SU-DHL-6 (cell line): ENCODE measurements around the gene NCEH1.

Experiments
- H2AFZ ChIP-seq: fragments of 200-600 bp; sonication (generic); 2 replicates; pipeline ENCODE4 v1.6.1; 2014; ENCODE audit warnings: low read depth, mild to moderate bottlenecking, moderate library complexity, mixed read lengths, antibody characterized with exemption, low read length; ENCODE audit not compliant: severe bottlenecking
- H3F3A ChIP-seq: fragments of 200-600 bp; shearing (Covaris generic); 2 replicates; pipeline ENCODE4 v1.6.0; 2016; ENCODE audit warnings: antibody characterized with exemption, mild to moderate bottlenecking; ENCODE audit not compliant: insufficient read depth
- H3K27ac ChIP-seq: fragments of 200-600 bp; sonication (generic); 2 replicates; pipeline ENCODE4 v1.5.1; 2016; ENCODE audit warnings: low read depth, mild to moderate bottlenecking, low read length, moderate library complexity, mixed read lengths
- H3K27me3 ChIP-seq: fragments of 200-600 bp; sonication (generic), shearing (Covaris generic); 2 replicates; pipeline ENCODE4 v1.6.0; 2014; ENCODE audit warnings: mild to moderate bottlenecking, low read length
- H3K36me3 ChIP-seq: fragments of 200-600 bp; sonication (generic); 2 replicates; pipeline ENCODE4 v1.6.1; 2014; ENCODE audit warnings: mild to moderate bottlenecking, low read length, mixed read lengths
- H3K4me2 ChIP-seq: fragments of 300-600, 200-600 bp; shearing (Covaris generic), sonication (generic); 2 replicates; pipeline ENCODE4 v1.6.0; 2014; ENCODE audit warnings: low read length, low read depth, mild to moderate bottlenecking; ENCODE audit not compliant: poor library complexity, severe bottlenecking
- H3K4me3 ChIP-seq: fragments of 200-600 bp; sonication (generic); 2 replicates; pipeline ENCODE4 v1.5.1; 2014; ENCODE audit warnings: antibody characterized with exemption, low read length, mild to moderate bottlenecking, mixed read lengths; ENCODE audit not compliant: insufficient read depth, poor library complexity, severe bottlenecking
- H3K79me2 ChIP-seq: fragments of 200-600 bp; sonication (generic); 2 replicates; pipeline ENCODE4 v1.6.1; 2014; ENCODE audit warnings: mild to moderate bottlenecking, low read length, moderate library complexity; ENCODE audit not compliant: insufficient read depth
- H3K9ac ChIP-seq: fragments of 200-600 bp; sonication (generic); 2 replicates; pipeline ENCODE4 v1.7.0; 2014; ENCODE audit warnings: mild to moderate bottlenecking, low read length
- H3K9me2 ChIP-seq: fragments of 200-600 bp; sonication (generic); replicated peaks from 2 replicates; pipeline ENCODE4 v1.6.1; 2014; ENCODE audit warnings: low read length; ENCODE audit not compliant: insufficient read depth
- H3K9me3 ChIP-seq: fragments of 200-600 bp; sonication (generic); 2 replicates; pipeline ENCODE4 v1.6.1; 2014; ENCODE audit warnings: low read length, mixed read lengths; ENCODE audit not compliant: insufficient read depth
- H4K20me1 ChIP-seq: fragments of 200-600 bp; sonication (generic); 2 replicates; pipeline ENCODE4 v1.6.1; 2014; ENCODE audit warnings: low read depth, mild to moderate bottlenecking, antibody characterized with exemption, low read length, moderate library complexity, mixed read lengths
- EZH2phosphoT487 ChIP-seq: fragments of 200-600 bp; sonication (generic), shearing (Covaris generic); conservative IDR thresholded peaks from 2 replicates; pipeline ENCODE4 v1.6.1; 2018; ENCODE audit warnings: mild to moderate bottlenecking, antibody characterized with exemption, low read length, moderate library complexity, mixed read lengths
- TF ChIP-seq, protein P1 (sequence below): fragments of 200-600 bp; sonication (generic); IDR thresholded peaks from one replicate; pipeline ENCODE4 v1.5.1; 2017; ENCODE audit warnings: antibody characterized with exemption, mild to moderate bottlenecking, low read length, moderate library complexity; ENCODE audit not compliant: insufficient read depth, poor library complexity, severe bottlenecking

Gene NCEH1

GRCh38 chr3:172685331-172686214, 25.3 kb downstream of the NCEH1 start:
- H3K9me2 ChIP-seq: no peaks in the 10 kb centered on the region
- H3K4me3 ChIP-seq: no peak overlapping the region
- no peaks in the 10 kb centered on the region for H3K36me3 ChIP-seq
- no peaks in the 10 kb centered on the region; the same call in 1 of the 2 replicates for H4K20me1 ChIP-seq
- no peak overlapping the region for H2AFZ ChIP-seq
- H3K79me2 ChIP-seq: peaks cover 10% of the 10 kb centered on the region; the same call in 1 of the 2 replicates
- TF ChIP-seq EZH2phosphoT487: no peak
- TF ChIP-seq, protein P1, sequence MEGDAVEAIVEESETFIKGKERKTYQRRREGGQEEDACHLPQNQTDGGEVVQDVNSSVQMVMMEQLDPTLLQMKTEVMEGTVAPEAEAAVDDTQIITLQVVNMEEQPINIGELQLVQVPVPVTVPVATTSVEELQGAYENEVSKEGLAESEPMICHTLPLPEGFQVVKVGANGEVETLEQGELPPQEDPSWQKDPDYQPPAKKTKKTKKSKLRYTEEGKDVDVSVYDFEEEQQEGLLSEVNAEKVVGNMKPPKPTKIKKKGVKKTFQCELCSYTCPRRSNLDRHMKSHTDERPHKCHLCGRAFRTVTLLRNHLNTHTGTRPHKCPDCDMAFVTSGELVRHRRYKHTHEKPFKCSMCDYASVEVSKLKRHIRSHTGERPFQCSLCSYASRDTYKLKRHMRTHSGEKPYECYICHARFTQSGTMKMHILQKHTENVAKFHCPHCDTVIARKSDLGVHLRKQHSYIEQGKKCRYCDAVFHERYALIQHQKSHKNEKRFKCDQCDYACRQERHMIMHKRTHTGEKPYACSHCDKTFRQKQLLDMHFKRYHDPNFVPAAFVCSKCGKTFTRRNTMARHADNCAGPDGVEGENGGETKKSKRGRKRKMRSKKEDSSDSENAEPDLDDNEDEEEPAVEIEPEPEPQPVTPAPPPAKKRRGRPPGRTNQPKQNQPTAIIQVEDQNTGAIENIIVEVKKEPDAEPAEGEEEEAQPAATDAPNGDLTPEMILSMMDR: no peak
- H3K27ac ChIP-seq: no peak overlapping the region
- H3K9ac ChIP-seq: no peak overlapping the region
- H3F3A ChIP-seq: no peaks in the 10 kb centered on the region
- no peak overlapping the region for H3K4me2 ChIP-seq
- no peaks in the 10 kb centered on the region for H3K9me3 ChIP-seq
- no peaks in the 10 kb centered on the region for H3K27me3 ChIP-seq

DNA sequence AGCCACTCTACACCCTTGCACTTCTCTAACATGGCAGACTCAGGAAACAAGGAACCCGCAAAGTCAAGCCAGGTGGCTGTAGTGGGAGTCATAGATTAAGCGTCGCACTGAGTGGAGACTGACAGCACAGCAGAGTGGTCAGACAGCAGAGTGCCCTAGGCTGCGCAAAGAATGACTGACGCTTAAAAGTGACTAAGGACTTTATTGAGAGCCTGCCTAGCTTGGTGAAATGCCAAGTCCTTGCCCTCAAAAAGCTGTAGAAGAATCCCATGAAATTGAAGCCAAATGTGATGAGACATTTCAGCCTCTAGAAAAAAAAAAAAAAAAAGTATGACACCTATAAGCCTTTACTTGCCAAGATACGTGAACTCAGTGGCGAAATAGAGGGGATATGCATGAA, 30.2 kb downstream of the NCEH1 start:
- Histone ChIP-seq H3K9ac (no peak overlapping the region), H3K27ac (no peak overlapping the region), H2AFZ (no peak overlapping the region), H3K4me3 (no peak overlapping the region), H3K79me2 (peaks cover 12% of the 10 kb centered on the region; the same call in 1 of the 2 replicates), H3K36me3 (no peaks in the 10 kb centered on the region), H3K4me2 (no peak overlapping the region), H3F3A (no peaks in the 10 kb centered on the region), H4K20me1 (no peaks in the 10 kb centered on the region; the same call in 1 of the 2 replicates), H3K9me2 (no peaks in the 10 kb centered on the region), H3K9me3 (no peaks in the 10 kb centered on the region), H3K27me3 (no peaks in the 10 kb centered on the region)
- no peak for TF ChIP-seq EZH2phosphoT487
- TF ChIP-seq, protein P1: no peak

GRCh38 chr3:172679599-172679998, 31.3 kb downstream of the NCEH1 start:
- no peak overlapping the region for H2AFZ ChIP-seq
- H3K4me2 ChIP-seq: no peak overlapping the region
- no peaks in the 10 kb centered on the region for H3K9me3 ChIP-seq
- no peak overlapping the region for H3K9ac ChIP-seq
- H3K9me2 ChIP-seq: no peaks in the 10 kb centered on the region
- no peak overlapping the region for H3K27ac ChIP-seq
- no peaks in the 10 kb centered on the region for H3K27me3 ChIP-seq
- no peaks in the 10 kb centered on the region; the same call in 1 of the 2 replicates for H4K20me1 ChIP-seq
- H3K79me2 ChIP-seq: peaks cover 12% of the 10 kb centered on the region; the same call in 1 of the 2 replicates
- no peaks in the 10 kb centered on the region for H3F3A ChIP-seq
- no peaks in the 10 kb centered on the region for H3K36me3 ChIP-seq
- no peak overlapping the region for H3K4me3 ChIP-seq
- TF ChIP-seq, protein P1: no peak
- TF ChIP-seq EZH2phosphoT487: no peak
